NCI-H2171 (cell line): ENCODE data around the gene NUP93.
A peak's percentile ranks its signal among the peaks of the same experiment; 100 is the strongest.

ENCODE experiments used
- DNase-seq: peaks from one replicate; lab custom pipeline; 2025; lab: John Stamatoyannopoulos, UW

NUP93 gene

GRCh38 chr16:56743840-56744239, 13.9 kb downstream of the NUP93 start:
- DNase-seq, result no peak

- no peak for DNase-seq
These were observed 15.2 kb downstream of the NUP93 start for GRCh38 chr16:56744996-56745640.

- DNase-seq, result no peak
These were observed 17.6 kb downstream of the NUP93 start for GRCh38 chr16:56747486-56748045.

- DNase-seq, result peak; percentile 78
These were observed 18.3 kb downstream of the NUP93 start for GRCh38 chr16:56748191-56748590.

GRCh38 chr16:56748826-56749225, 18.9 kb downstream of the NUP93 start:
- no peak for DNase-seq

- no peak for DNase-seq
These were observed 20.0 kb downstream of the NUP93 start for GRCh38 chr16:56749672-56750491.

GRCh38 chr16:56753410-56753809, 23.5 kb downstream of the NUP93 start:
- no peak for DNase-seq

- DNase-seq, result no peak
These were observed 25.1 kb downstream of the NUP93 start for GRCh38 chr16:56755038-56755437.

- no peak for DNase-seq
These were observed 28.5 kb downstream of the NUP93 start for GRCh38 chr16:56758432-56758831.

GRCh38 chr16:56758930-56759329, 29.0 kb downstream of the NUP93 start:
- no peak for DNase-seq

GRCh38 chr16:56763291-56763916, 33.5 kb downstream of the NUP93 start:
- no peak for DNase-seq

- no peak for DNase-seq
These were observed 34.9 kb downstream of the NUP93 start for GRCh38 chr16:56764835-56765234.

- no peak for DNase-seq
These were observed 36.0 kb downstream of the NUP93 start for GRCh38 chr16:56765949-56766348.

GRCh38 chr16:56767024-56767423, 37.1 kb downstream of the NUP93 start:
- DNase-seq, result no peak

GRCh38 chr16:56769677-56770076, 39.7 kb downstream of the NUP93 start:
- DNase-seq, result no peak

- no peak for DNase-seq
These were observed 41.8 kb downstream of the NUP93 start for GRCh38 chr16:56771558-56772279.

- no peak for DNase-seq
These were observed 43.6 kb downstream of the NUP93 start for GRCh38 chr16:56773532-56773931.

- DNase-seq, result no peak
These were observed 44.2 kb downstream of the NUP93 start for GRCh38 chr16:56774016-56774680.

GRCh38 chr16:56775162-56775561, 45.2 kb downstream of the NUP93 start:
- no peak for DNase-seq

GRCh38 chr16:56776562-56776961, 46.6 kb downstream of the NUP93 start:
- DNase-seq, result no peak

GRCh38 chr16:56777001-56777400, 47.1 kb downstream of the NUP93 start:
- no peak for DNase-seq

GRCh38 chr16:56777482-56777881, 47.6 kb downstream of the NUP93 start:
- no peak for DNase-seq
